HuH-7 (cell line): ENCODE results near the gene ZBTB20.

Experiments
- DNase-seq: peaks from one replicate; pipeline ENCODE4 v3.0.0; 2011; ENCODE audit warnings: low spot score

ZBTB20 gene

GRCh38 chr3:114441386-114441785, 705.7 kb downstream of the ZBTB20 start:
- no peak for DNase-seq

GRCh38 chr3:114440700-114441099, 706.4 kb downstream of the ZBTB20 start:
- no peak for DNase-seq

GRCh38 chr3:114439284-114439683, 707.8 kb downstream of the ZBTB20 start:
- no peak for DNase-seq

- no peak for DNase-seq
Observed at GRCh38 chr3:114437897-114438296, 709.2 kb downstream of the ZBTB20 start.

GRCh38 chr3:114436182-114436581, 710.9 kb downstream of the ZBTB20 start:
- DNase-seq: no peak

- DNase-seq: no peak
Observed at GRCh38 chr3:114435386-114436115, 711.5 kb downstream of the ZBTB20 start.

- no peak for DNase-seq
Observed at GRCh38 chr3:114432310-114432709, 714.8 kb downstream of the ZBTB20 start.

GRCh38 chr3:114428044-114428595, 719.0 kb downstream of the ZBTB20 start:
- no peak for DNase-seq

GRCh38 chr3:114427285-114428043, 719.6 kb downstream of the ZBTB20 start:
- no peak for DNase-seq

- no peak for DNase-seq
Observed at GRCh38 chr3:114424337-114424736, 722.8 kb downstream of the ZBTB20 start.

GRCh38 chr3:114421204-114421603, 725.9 kb downstream of the ZBTB20 start:
- DNase-seq: no peak

- no peak for DNase-seq
Observed at GRCh38 chr3:114420072-114420471, 727.0 kb downstream of the ZBTB20 start.

- DNase-seq: peak; percentile 25
Observed at GRCh38 chr3:114418724-114419543, 728.2 kb downstream of the ZBTB20 start.

GRCh38 chr3:114418107-114418506, 729.0 kb downstream of the ZBTB20 start:
- DNase-seq: no peak

- no peak for DNase-seq
Observed at GRCh38 chr3:114417675-114418074, 729.4 kb downstream of the ZBTB20 start.

GRCh38 chr3:114417265-114417664, 729.8 kb downstream of the ZBTB20 start:
- no peak for DNase-seq

- no peak for DNase-seq
Observed at GRCh38 chr3:114411811-114412803, 735.0 kb downstream of the ZBTB20 start.

GRCh38 chr3:114411190-114411668, 735.9 kb downstream of the ZBTB20 start:
- DNase-seq: no peak

- no peak for DNase-seq
Observed at GRCh38 chr3:114408736-114409670, 738.1 kb downstream of the ZBTB20 start.

GRCh38 chr3:114406922-114407321, 740.2 kb downstream of the ZBTB20 start:
- DNase-seq: no peak
